DND-41 (cell line): ENCODE results near the gene LIAS.

Experiments
- ATAC-seq: fragments of 200-7000 bp; cut with Tn5 transposase; 3 replicates; pipeline ENCODE4 v1.9.1; 2021; ENCODE audit warnings: low read depth; ENCODE audit not compliant: insufficient read depth
- DNase-seq: peaks from one replicate; pipeline ENCODE4 v3.0.0-alpha.2; 2020
- H2AFZ ChIP-seq: 2 replicates; pipeline ENCODE4 v1.6.0; 2012; ENCODE audit warnings: low read depth, low read length
- H3K27ac ChIP-seq: 2 replicates; pipeline ENCODE4 v1.5.1; 2012; ENCODE audit warnings: low read length, inconsistent platforms
- H3K27me3 ChIP-seq: fragments of 200-600 bp; sonication (generic); 2 replicates; pipeline ENCODE4 v1.6.0; 2012; ENCODE audit warnings: low read length, mild to moderate bottlenecking, inconsistent platforms; ENCODE audit not compliant: insufficient read depth, poor library complexity
- H3K36me3 ChIP-seq: 2 replicates; pipeline ENCODE4 v1.5.1; 2012; ENCODE audit warnings: low read length, inconsistent platforms; ENCODE audit not compliant: insufficient read depth
- H3K4me1 ChIP-seq: 2 replicates; pipeline ENCODE4 v1.5.1; 2012; ENCODE audit warnings: mild to moderate bottlenecking, low read length; ENCODE audit not compliant: insufficient read depth
- H3K4me2 ChIP-seq: 2 replicates; pipeline ENCODE4 v1.6.0; 2012; ENCODE audit warnings: mild to moderate bottlenecking, moderate library complexity, low read length, inconsistent platforms; ENCODE audit not compliant: insufficient read depth
- H3K4me3 ChIP-seq, 2 experiments: fragments of 200-600 bp in 1 of 2; shearing (Covaris generic) in 1 of 2; 2 replicates each; pipeline ENCODE4 v1.5.1; 2012 to 2016; ENCODE audit warnings: inconsistent platforms in 2 of 2, low read length in 2 of 2, mild to moderate bottlenecking in 2 of 2, low read depth in 1 of 2, moderate library complexity in 1 of 2
- H3K79me2 ChIP-seq: 2 replicates; pipeline ENCODE4 v1.6.0; 2012; ENCODE audit warnings: low read length, inconsistent platforms; ENCODE audit not compliant: insufficient read depth
- H3K9ac ChIP-seq: 2 replicates; pipeline ENCODE4 v1.6.0; 2012; ENCODE audit warnings: low read depth, mild to moderate bottlenecking, inconsistent platforms, low read length, moderate library complexity
- H3K9me3 ChIP-seq: 2 replicates; pipeline ENCODE4 v1.5.1; 2012; ENCODE audit warnings: low read length, moderate library complexity, mild to moderate bottlenecking, inconsistent platforms; ENCODE audit not compliant: insufficient read depth, severe bottlenecking
- H4K20me1 ChIP-seq: 2 replicates; pipeline ENCODE4 v1.6.0; 2012; ENCODE audit warnings: low read length; ENCODE audit not compliant: insufficient read depth
- CTCF ChIP-seq: IDR thresholded peaks from 2 replicates; pipeline ENCODE4 v1.5.1; 2012; ENCODE audit warnings: borderline replicate concordance, low read length, moderate library complexity, mild to moderate bottlenecking; ENCODE audit not compliant: poor library complexity, severe bottlenecking; ENCODE audit errors: extremely low read depth
- EZH2 ChIP-seq: IDR thresholded peaks from 3 replicates; pipeline ENCODE4 v1.6.1; 2012; ENCODE audit warnings: borderline replicate concordance, low read depth, mild to moderate bottlenecking, moderate library complexity, low read length, inconsistent platforms; ENCODE audit not compliant: severe bottlenecking

LIAS gene

GRCh38 chr4:39516407-39516966 lies 57.6 kb downstream of the LIAS start:
- H3K27me3 ChIP-seq: no peaks in the 10 kb centered on the region
- no peaks in the 10 kb centered on the region for H4K20me1 ChIP-seq
- TF ChIP-seq EZH2 (no peak), CTCF (no peak)
- H2AFZ ChIP-seq: no peak overlapping the region
- no peak overlapping the region for H3K9ac ChIP-seq
- H3K4me2 ChIP-seq: no peak overlapping the region
- DNase-seq: no peak
- no peaks in the 10 kb centered on the region for H3K79me2 ChIP-seq
- no peaks in the 10 kb centered on the region for H3K4me1 ChIP-seq
- no peak for ATAC-seq
- H3K4me3 ChIP-seq: no peak overlapping the region
- no peaks in the 10 kb centered on the region for H3K36me3 ChIP-seq
- H3K27ac ChIP-seq: no peak overlapping the region
- H3K9me3 ChIP-seq: no peaks in the 10 kb centered on the region

- Histone ChIP-seq H3K4me2 (no peak overlapping the region), H3K9me3 (no peaks in the 10 kb centered on the region), H3K4me1 (no peaks in the 10 kb centered on the region), H3K36me3 (no peaks in the 10 kb centered on the region), H3K27me3 (no peaks in the 10 kb centered on the region), H3K9ac (no peak overlapping the region), H3K79me2 (no peaks in the 10 kb centered on the region), H3K27ac (no peak overlapping the region), H2AFZ (no peak overlapping the region), H4K20me1 (no peaks in the 10 kb centered on the region), H3K4me3 (no peak overlapping the region)
- TF ChIP-seq EZH2 (no peak), CTCF (no peak)
- ATAC-seq: no peak
- DNase-seq: no peak
These were observed 59.6 kb downstream of the LIAS start for GRCh38 chr4:39518484-39518883.

GRCh38 chr4:39521253-39521919 lies 62.5 kb downstream of the LIAS start:
- no peak overlapping the region for H3K4me2 ChIP-seq
- TF ChIP-seq CTCF (no peak), EZH2 (no peak)
- no peaks in the 10 kb centered on the region for H3K79me2 ChIP-seq

More at GRCh38 chr4:39521253-39521919, 62.5 kb downstream of the LIAS start:
- no peak for ATAC-seq
- DNase-seq: no peak
- Histone ChIP-seq H3K4me1 (peaks cover 8% of the 10 kb centered on the region), H3K4me3 (no peak overlapping the region), H3K27me3 (no peaks in the 10 kb centered on the region), H3K36me3 (no peaks in the 10 kb centered on the region), H4K20me1 (no peaks in the 10 kb centered on the region), H3K27ac (no peak overlapping the region), H3K9me3 (no peaks in the 10 kb centered on the region), H3K9ac (no peak overlapping the region), H2AFZ (no peak overlapping the region)
